GM18526 (cell line): ENCODE data around the gene TBR1.

Source experiments
- POLR2A ChIP-seq: IDR thresholded peaks from 3 replicates; pipeline ENCODE4 v1.6.1; 2011; ENCODE audit not compliant: insufficient read length; ENCODE audit errors: extremely low read depth

Gene TBR1

GRCh38 chr2:161422816-161423403 lies 6.8 kb downstream of the TBR1 start:
- no peak for TF ChIP-seq POLR2A

DNA sequence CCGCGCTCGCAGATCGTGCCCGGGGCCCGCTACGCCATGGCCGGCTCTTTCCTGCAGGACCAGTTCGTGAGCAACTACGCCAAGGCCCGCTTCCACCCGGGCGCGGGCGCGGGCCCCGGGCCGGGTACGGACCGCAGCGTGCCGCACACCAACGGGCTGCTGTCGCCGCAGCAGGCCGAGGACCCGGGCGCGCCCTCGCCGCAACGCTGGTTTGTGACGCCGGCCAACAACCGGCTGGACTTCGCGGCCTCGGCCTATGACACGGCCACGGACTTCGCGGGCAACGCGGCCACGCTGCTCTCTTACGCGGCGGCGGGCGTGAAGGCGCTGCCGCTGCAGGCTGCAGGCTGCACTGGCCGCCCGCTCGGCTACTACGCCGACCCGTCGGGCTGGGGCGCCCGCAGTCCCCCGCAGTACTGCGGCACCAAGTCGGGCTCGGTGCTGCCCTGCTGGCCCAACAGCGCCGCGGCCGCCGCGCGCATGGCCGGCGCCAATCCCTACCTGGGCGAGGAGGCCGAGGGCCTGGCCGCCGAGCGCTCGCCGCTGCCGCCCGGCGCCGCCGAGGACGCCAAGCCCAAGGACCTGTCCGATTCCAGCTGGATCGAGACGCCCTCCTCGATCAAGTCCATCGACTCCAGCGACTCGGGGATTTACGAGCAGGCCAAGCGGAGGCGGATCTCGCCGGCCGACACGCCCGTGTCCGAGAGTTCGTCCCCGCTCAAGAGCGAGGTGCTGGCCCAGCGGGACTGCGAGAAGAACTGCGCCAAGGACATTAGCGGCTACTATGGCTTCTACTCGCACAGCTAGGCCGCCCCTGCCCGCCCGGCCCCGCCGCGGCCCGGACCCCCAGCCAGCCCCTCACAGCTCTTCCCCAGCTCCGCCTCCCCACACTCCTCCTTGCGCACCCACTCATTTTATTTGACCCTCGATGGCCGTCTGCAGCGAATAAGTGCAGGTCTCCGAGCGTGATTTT lies 7.6 kb downstream of the TBR1 start:
- TF ChIP-seq POLR2A: no peak

- TF ChIP-seq POLR2A: no peak
Measured at GRCh38 chr2:161424394-161424769, 8.3 kb downstream of the TBR1 start.

GRCh38 chr2:161424891-161425727 lies 9.0 kb downstream of the TBR1 start:
- no peak for TF ChIP-seq POLR2A

DNA sequence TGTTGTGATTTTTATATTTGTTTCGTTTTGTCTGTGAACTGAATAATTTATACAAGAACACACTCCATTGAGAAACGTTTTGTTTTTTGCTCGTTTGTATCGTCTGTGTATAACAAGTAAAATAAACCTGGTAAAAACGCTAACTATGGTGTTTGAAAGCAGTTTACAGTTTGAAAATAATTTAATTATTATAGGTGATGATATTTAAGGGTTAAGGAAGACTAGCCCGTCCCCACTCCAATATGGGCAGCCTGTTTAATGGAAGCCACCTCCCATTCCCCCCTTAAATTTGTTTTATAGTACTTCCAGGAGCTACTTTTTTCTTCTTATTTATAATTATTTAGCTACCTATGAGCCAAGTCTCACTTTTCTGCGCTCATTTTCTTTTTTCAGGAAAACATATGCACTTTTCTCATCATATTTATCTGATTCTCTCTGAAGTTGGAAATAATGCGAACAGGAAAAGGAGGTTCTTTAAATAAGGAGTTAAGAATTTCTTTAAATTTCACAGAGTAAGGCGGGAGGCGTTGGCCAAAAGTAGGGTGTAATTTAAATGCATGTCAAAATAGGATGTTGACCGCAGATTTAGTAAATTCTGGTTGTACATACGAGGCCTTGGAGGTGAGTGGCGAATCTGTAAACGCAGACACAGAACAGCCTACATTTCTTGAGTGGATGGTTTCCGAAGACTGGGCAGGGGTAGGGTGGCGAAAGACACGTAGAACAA lies 9.8 kb downstream of the TBR1 start:
- TF ChIP-seq POLR2A: no peak

GRCh38 chr2:161426455-161426921 lies 10.4 kb downstream of the TBR1 start:
- TF ChIP-seq POLR2A: no peak

- no peak for TF ChIP-seq POLR2A
Measured at GRCh38 chr2:161426922-161427663, 11.0 kb downstream of the TBR1 start.

- TF ChIP-seq POLR2A: no peak
Measured at GRCh38 chr2:161427664-161428587, 11.8 kb downstream of the TBR1 start.

DNA sequence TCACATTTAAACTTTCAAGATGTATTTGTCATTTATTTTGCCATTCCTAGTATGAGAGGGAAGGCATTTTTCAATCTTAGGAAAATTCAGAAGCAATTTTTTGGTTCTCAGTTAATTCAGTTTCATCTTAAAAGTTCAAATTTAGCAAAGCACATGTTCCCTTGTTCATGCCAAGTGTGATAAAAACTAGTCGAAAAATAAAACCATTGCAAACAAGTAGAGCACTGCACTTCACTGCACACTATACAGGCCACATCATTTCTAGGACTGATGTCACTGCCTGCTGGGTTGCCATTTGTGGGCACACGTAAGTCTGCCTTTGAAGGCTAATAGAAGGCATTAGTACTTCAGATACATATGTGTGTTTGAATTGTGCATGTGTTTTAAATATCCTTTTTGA lies 14.3 kb downstream of the TBR1 start:
- no peak for TF ChIP-seq POLR2A

GRCh38 chr2:161432107-161432506 lies 16.0 kb downstream of the TBR1 start:
- no peak for TF ChIP-seq POLR2A

DNA sequence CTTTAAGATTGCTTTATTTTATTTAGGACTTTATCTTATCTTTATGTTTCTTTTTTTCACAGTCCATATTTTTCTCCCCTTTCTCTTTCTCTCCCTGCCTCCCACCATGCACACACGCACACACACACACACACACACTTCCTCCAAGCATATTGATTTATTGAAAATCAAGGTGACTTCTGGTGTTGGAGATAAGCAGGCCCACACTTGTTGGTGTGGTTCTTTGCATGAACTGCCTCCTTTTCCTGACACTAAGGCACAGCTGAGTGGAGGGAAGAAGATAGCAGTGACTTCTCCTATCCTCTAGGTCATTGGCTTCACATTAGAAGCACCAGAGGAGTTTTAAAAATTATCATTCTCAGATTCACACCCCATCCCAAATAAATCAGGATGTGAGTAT lies 18.0 kb downstream of the TBR1 start:
- TF ChIP-seq POLR2A: no peak

DNA sequence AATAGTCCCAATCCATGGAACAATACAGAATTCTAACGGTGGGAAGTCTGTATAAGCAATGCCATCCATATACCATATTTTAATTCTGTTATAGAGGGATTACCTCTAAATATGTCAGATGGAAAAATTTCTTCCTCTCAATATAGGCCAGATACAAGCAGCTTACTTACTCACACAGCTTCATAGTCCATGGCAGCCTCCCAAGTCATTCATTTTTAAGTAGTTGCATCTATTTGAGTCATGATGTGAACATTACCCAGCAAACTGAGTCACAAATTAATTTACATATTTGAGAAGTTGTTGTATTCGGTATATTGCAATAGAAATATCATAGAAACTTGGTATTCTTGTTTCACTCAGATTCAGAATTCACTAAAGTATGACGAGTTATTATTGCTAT lies 20.3 kb downstream of the TBR1 start:
- TF ChIP-seq POLR2A: no peak

- TF ChIP-seq POLR2A: no peak
Measured at GRCh38 chr2:161438598-161438997, 22.5 kb downstream of the TBR1 start.
